KMS-11 (cell line): ENCODE data around the gene TMEM250.

ENCODE experiments used
- H2AFZ ChIP-seq: fragments of 200-600 bp; sonication (generic); 2 replicates; pipeline ENCODE4 v1.6.1; 2016; ENCODE audit warnings: antibody characterized with exemption, mixed run types, low read depth
- H3K27ac ChIP-seq: fragments of 200-600 bp; sonication (generic); 2 replicates; pipeline ENCODE4 v1.6.1; 2016; ENCODE audit warnings: mild to moderate bottlenecking, mixed run types
- H3K27me3 ChIP-seq: fragments of 200-600 bp; sonication (generic); 2 replicates; pipeline ENCODE4 v1.6.1; 2017; ENCODE audit warnings: mild to moderate bottlenecking, low read depth, mixed run types, moderate library complexity; ENCODE audit not compliant: insufficient read depth
- H3K36me3 ChIP-seq: fragments of 200-600 bp; sonication (generic); 2 replicates; pipeline ENCODE4 v1.6.1; 2017; ENCODE audit warnings: mild to moderate bottlenecking, mixed run types; ENCODE audit not compliant: insufficient read depth
- H3K4me1 ChIP-seq: fragments of 200-600 bp; sonication (generic); 2 replicates; pipeline ENCODE4 v1.6.1; 2016; ENCODE audit warnings: mild to moderate bottlenecking, low read depth, mixed run types; ENCODE audit not compliant: poor library complexity, severe bottlenecking
- H3K4me2 ChIP-seq: fragments of 200-600 bp; sonication (generic); 2 replicates; pipeline ENCODE4 v1.7.0; 2016; ENCODE audit warnings: mild to moderate bottlenecking, mixed run types
- H3K4me3 ChIP-seq: fragments of 200-600 bp; sonication (generic); IDR thresholded peaks from 2 replicates; pipeline ENCODE4 v1.6.1; 2017; ENCODE audit warnings: low read depth, low read length, mixed read lengths; ENCODE audit not compliant: insufficient read depth
- H3K79me2 ChIP-seq: fragments of 200-600 bp; sonication (generic); 2 replicates; pipeline ENCODE4 v1.6.1; 2016; ENCODE audit warnings: low read depth, mixed run types; ENCODE audit not compliant: insufficient read depth
- H3K9ac ChIP-seq: fragments of 200-600 bp; sonication (generic); 2 replicates; pipeline ENCODE4 v1.6.1; 2016; ENCODE audit warnings: mild to moderate bottlenecking, mixed run types
- H4K20me1 ChIP-seq: fragments of 200-600 bp; sonication (generic); 2 replicates; pipeline ENCODE4 v1.6.1; 2016; ENCODE audit warnings: mild to moderate bottlenecking, mixed run types; ENCODE audit not compliant: insufficient read depth
- TF ChIP-seq, protein P1 (sequence below): fragments of 200-600 bp; sonication (generic); conservative IDR thresholded peaks from 2 replicates; pipeline ENCODE4 v1.6.1; 2017; ENCODE audit warnings: low read depth, mild to moderate bottlenecking, antibody characterized with exemption, low read length, moderate library complexity, mixed read lengths

TMEM250 gene

DNA sequence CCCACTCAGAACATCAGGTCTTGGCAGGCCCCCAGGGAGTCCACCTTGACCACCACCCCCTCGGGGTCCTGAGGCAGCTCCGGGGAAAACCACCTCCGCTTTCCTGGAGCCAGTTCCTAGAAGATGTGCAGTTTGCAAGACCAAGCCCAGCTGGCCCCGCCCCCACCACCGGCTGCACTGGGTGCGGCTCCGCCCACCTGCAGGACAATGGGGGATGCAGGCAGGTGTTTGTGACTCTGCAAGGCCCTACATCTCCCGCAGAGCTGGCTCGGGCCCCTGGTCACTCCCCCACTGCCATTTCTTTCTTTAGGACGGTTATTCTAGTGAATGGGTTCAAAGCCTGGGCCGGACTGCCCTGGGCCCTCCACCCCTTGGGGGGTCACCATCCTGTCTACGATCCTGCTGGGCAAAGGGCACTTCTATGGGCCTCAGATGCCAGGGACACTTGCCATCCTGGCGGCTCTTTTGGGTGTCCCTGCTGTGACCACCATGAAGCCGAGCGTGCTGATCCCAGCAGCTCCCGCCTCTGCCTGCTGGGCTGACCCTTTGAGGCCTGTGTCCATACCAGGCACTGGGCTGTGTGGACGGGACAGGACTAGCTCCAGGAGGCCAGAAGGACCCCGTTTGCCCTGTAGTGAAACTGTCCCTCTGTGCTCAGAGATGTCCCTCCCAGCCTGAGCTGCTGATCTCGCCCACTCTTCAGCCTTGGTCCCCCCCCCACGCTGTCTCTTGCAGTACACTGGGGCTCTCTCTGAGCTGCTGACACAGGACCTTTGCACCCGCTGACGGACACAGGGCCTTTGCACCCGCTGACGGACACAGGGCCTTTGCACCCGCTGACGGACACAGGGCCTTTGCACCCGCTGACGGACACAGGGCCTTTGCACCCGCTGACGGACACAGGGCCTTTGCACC, 17.7 kb downstream of the TMEM250 start:
- H3K79me2 ChIP-seq, result no peaks in the 10 kb centered on the region
- TF ChIP-seq, protein P1, sequence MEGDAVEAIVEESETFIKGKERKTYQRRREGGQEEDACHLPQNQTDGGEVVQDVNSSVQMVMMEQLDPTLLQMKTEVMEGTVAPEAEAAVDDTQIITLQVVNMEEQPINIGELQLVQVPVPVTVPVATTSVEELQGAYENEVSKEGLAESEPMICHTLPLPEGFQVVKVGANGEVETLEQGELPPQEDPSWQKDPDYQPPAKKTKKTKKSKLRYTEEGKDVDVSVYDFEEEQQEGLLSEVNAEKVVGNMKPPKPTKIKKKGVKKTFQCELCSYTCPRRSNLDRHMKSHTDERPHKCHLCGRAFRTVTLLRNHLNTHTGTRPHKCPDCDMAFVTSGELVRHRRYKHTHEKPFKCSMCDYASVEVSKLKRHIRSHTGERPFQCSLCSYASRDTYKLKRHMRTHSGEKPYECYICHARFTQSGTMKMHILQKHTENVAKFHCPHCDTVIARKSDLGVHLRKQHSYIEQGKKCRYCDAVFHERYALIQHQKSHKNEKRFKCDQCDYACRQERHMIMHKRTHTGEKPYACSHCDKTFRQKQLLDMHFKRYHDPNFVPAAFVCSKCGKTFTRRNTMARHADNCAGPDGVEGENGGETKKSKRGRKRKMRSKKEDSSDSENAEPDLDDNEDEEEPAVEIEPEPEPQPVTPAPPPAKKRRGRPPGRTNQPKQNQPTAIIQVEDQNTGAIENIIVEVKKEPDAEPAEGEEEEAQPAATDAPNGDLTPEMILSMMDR, result no peak
- peaks cover 80% of the 10 kb centered on the region for H3K27me3 ChIP-seq
- H3K4me1 ChIP-seq, result peaks cover 4% of the 10 kb centered on the region
- no peaks in the 10 kb centered on the region for H3K36me3 ChIP-seq
- no peak overlapping the region for H3K4me2 ChIP-seq
- no peak overlapping the region for H3K27ac ChIP-seq
- no peak overlapping the region for H3K9ac ChIP-seq
- H4K20me1 ChIP-seq, result no peaks in the 10 kb centered on the region
- H2AFZ ChIP-seq, result no peak overlapping the region
- no peak overlapping the region for H3K4me3 ChIP-seq

DNA sequence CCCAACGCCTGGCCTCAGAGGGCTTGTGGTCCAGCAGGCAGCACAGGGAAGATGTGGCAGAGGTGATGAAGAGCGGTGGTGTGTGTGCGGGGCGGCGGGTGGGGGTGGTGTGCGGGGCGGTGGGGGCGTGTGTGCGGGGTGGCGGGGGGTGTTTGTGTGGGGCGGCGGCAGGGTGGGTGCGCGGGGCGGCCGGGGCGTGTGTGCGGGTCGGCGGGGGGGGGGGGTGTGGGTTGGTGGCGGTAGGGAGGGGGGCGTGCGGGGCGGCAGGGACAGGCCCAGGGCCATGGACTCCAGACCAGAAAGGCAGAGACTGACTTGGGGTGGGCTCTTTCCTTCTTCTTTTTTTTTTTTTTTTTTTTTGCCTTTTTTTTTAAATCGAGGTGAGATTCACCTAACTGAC, 19.1 kb downstream of the TMEM250 start:
- H3K4me3 ChIP-seq, result no peak overlapping the region
- H3K4me2 ChIP-seq, result no peak overlapping the region
- TF ChIP-seq, protein P1, result no peak
- H4K20me1 ChIP-seq, result no peaks in the 10 kb centered on the region
- no peak overlapping the region for H3K27ac ChIP-seq
- no peak overlapping the region for H3K9ac ChIP-seq
- H3K27me3 ChIP-seq, result peaks cover 68% of the 10 kb centered on the region
- no peaks in the 10 kb centered on the region for H3K36me3 ChIP-seq
- no peaks in the 10 kb centered on the region for H3K4me1 ChIP-seq
- H2AFZ ChIP-seq, result no peak overlapping the region
- no peaks in the 10 kb centered on the region for H3K79me2 ChIP-seq

DNA sequence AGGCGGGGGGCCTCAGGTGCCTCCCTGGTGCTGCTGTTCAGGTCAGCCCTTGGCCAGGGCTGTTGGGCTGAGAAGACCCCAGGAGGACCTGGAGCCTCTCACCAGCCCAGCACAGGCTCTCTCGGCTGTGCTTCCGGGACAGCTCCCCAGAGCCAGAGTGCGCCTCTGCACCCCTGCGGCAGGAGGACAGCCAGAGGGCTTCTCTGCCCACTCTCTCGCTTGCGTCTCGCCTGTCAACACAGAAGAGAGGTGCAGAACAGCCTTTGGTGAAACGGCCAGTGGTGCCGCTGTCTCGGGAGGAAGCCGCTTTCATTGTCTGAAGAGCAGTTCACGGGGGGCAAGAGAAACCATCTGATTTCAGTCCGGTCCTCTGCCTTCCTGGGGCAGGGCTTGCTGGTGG, 19.8 kb downstream of the TMEM250 start:
- no peaks in the 10 kb centered on the region for H3K36me3 ChIP-seq
- H3K79me2 ChIP-seq, result no peaks in the 10 kb centered on the region
- no peak overlapping the region for H2AFZ ChIP-seq
- no peaks in the 10 kb centered on the region for H4K20me1 ChIP-seq
- H3K4me3 ChIP-seq, result no peak overlapping the region
- no peak overlapping the region for H3K4me2 ChIP-seq
- H3K27me3 ChIP-seq, result peaks cover 69% of the 10 kb centered on the region
- no peaks in the 10 kb centered on the region for H3K4me1 ChIP-seq
- H3K27ac ChIP-seq, result no peak overlapping the region
- no peak overlapping the region for H3K9ac ChIP-seq
- TF ChIP-seq, protein P1, result no peak

DNA sequence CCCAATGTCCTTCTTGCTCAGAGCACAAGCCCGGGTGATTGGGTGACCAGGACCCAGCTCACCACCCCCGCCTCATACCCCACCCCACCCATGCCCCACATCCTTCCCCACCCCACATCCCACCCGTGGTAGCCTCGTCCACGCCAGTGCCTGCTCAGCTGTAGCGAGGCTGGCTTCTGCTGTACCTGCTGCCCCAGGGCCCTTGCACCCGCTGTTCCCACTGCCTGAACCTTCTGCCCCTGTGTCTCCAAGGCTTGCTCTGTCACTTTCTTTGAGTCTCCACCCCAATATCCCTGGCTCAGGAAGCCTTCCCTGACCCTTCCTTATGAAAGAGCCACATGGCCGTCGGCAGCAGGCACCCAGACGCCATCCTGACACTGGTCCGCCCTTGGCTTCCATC, 20.5 kb downstream of the TMEM250 start:
- H3K4me2 ChIP-seq, result no peak overlapping the region
- TF ChIP-seq, protein P1, result no peak
- H3K36me3 ChIP-seq, result no peaks in the 10 kb centered on the region
- no peak overlapping the region for H3K27ac ChIP-seq
- no peaks in the 10 kb centered on the region for H3K4me1 ChIP-seq
- no peak overlapping the region for H3K9ac ChIP-seq
- H3K79me2 ChIP-seq, result no peaks in the 10 kb centered on the region
- no peak overlapping the region for H2AFZ ChIP-seq
- H3K27me3 ChIP-seq, result peaks cover 70% of the 10 kb centered on the region
- no peaks in the 10 kb centered on the region for H4K20me1 ChIP-seq
- no peak overlapping the region for H3K4me3 ChIP-seq
